CD4-positive, alpha-beta T cell (primary cell): Measurements from ENCODE around the gene KCNH1. TPM values are rescaled to one million over a fixed set of nuclear protein-coding genes. Genes with fewer than 3 reads are reported as not detected.

ENCODE experiments used
- ATAC-seq: fragments of 200-7000 bp; cut with Tn5 transposase; one replicate; pipeline ENCODE4 v1.10.0; 2022; ENCODE audit warnings: mild to moderate bottlenecking; ENCODE audit not compliant: poor library complexity
- CTCF ChIA-PET: fragments of 350-600 bp; sonication (Branson Sonifier 250); formaldehyde crosslinking; loops from one replicate; lab custom pipeline; 2021; ENCODE audit warnings: antibody characterized with exemption, inconsistent platforms; lab: Charles Lee
- POLR2A ChIA-PET: fragments of 350-600 bp; sonication (Branson Sonifier 250); formaldehyde crosslinking; loops from one replicate; lab custom pipeline; 2021; ENCODE audit warnings: antibody characterized with exemption, inconsistent platforms; lab: Charles Lee
- DNase-seq, 14 experiments: peaks; one replicate each; pipeline ENCODE4 v3.0.0-alpha.2; 2013 to 2020; ENCODE audit warnings: mixed read lengths in 2 of 14
- H3K27ac ChIP-seq, 2 donors: one replicate each; pipeline versions ENCODE4 v1.5.1 to v1.7.0; 2013; ENCODE audit warnings: low read length in 2 of 2, low read depth in 1 of 2, mild to moderate bottlenecking in 1 of 2
- H3K27me3 ChIP-seq, 2 experiments: 1 replicate in 1 of 2; 2 replicates in 1 of 2; pipeline versions ENCODE4 v1.6.1 to v1.7.0; 2013; ENCODE audit warnings: low read length in 2 of 2, control low read depth in 1 of 2, mild to moderate bottlenecking in 1 of 2, moderate library complexity in 1 of 2; ENCODE audit not compliant: insufficient read depth in 2 of 2, control insufficient read depth in 1 of 2
- H3K36me3 ChIP-seq: one replicate; pipeline ENCODE4 v1.6.1; 2013; ENCODE audit warnings: low read length, control low read depth; ENCODE audit not compliant: insufficient read depth
- H3K4me1 ChIP-seq: one replicate; pipeline ENCODE4 v1.6.1; 2013; ENCODE audit warnings: low read length, control low read depth; ENCODE audit not compliant: insufficient read depth
- H3K4me3 ChIP-seq: one replicate; pipeline ENCODE4 v1.5.1; 2013; ENCODE audit warnings: mild to moderate bottlenecking, low read length, moderate library complexity
- H3K9me3 ChIP-seq, 2 experiments: 1 replicate in 1 of 2; 2 replicates in 1 of 2; pipeline versions ENCODE4 v1.6.1 to v1.7.0; 2013; ENCODE audit warnings: low read length in 2 of 2, mild to moderate bottlenecking in 2 of 2, control low read depth in 1 of 2, moderate library complexity in 1 of 2; ENCODE audit not compliant: control insufficient read depth in 1 of 2, insufficient read depth in 1 of 2
- H3K27ac Mint-ChIP-seq: one replicate; pipeline ENCODE4 v1.8.0; 2020; ENCODE audit warnings: mixed read lengths
- H3K27me3 Mint-ChIP-seq: one replicate; pipeline ENCODE4 v1.8.0; 2021; ENCODE audit warnings: mixed read lengths
- H3K36me3 Mint-ChIP-seq: one replicate; pipeline ENCODE4 v1.8.0; 2021; ENCODE audit warnings: low read depth, mixed read lengths
- H3K4me1 Mint-ChIP-seq: one replicate; pipeline ENCODE4 v1.8.0; 2021; ENCODE audit warnings: low read depth, mixed read lengths
- H3K4me3 Mint-ChIP-seq: one replicate; pipeline ENCODE4 v1.8.0; 2020; ENCODE audit warnings: mild to moderate bottlenecking, mixed read lengths
- H3K9me3 Mint-ChIP-seq: one replicate; pipeline ENCODE4 v1.8.0; 2020; ENCODE audit warnings: mixed read lengths
- intact Hi-C, 2 experiments: fragments of 100-400 bp; cut with DNase I in 1 of 2; cut with micrococcal nuclease in 1 of 2; formaldehyde crosslinking; loops; one replicate each; pipeline versions ENCODE4 v1.15.1 to v1.9.0; 2023 to 2025; cut with DNase I, micrococcal nuclease
- total RNA-seq, 174 experiments: library from RNA in 2 of 174; stranded (reverse) in 2 of 174; gene quantifications; one replicate each; pipeline ENCODE4 v1.2.3 and lab custom pipeline; 2021 to 2026
- TF ChIP-seq, protein P1 (sequence below): fragments of 200-600 bp; IDR thresholded peaks from one replicate; pipeline ENCODE4 v1.8.0; 2022; ENCODE audit warnings: antibody characterized with exemption, mild to moderate bottlenecking

The KCNH1 gene
- total RNA-seq, 2 experiments from 2014 or later = not detected

DNA sequence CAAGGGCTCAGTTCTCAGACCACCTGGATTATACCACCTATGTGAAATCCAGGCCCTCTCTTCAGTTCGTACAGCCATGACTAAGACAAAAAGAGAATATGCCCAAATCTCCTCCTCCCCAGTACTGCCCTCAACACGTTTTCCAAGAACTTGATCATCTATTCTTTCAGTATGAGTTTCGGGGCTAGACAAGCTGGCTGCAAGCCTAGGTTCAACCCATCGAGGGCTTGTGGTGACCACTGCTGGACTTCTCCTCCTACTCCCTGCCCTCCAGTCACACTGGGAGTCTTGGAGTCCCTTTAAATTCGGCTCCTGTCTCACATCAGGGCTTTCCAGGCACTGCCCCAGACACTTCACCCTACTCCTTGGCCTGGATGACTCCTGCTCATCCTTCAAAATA, 352.3 kb downstream of the KCNH1 start:
- ChIA-PET POLR2A (no interaction called here), CTCF (no interaction called here)
- no peaks in the 10 kb centered on the region for H3K4me1 ChIP-seq
- intact Hi-C loops = no loop called here
- ATAC-seq (no peak), DNase-seq (no peak)
- H3K27ac Mint-ChIP-seq = no peak overlapping the region
- no peaks in the 10 kb centered on the region for H3K4me1 Mint-ChIP-seq
- no peak overlapping the region for H3K4me3 Mint-ChIP-seq
- no peak overlapping the region for H3K27ac ChIP-seq
- H3K9me3 Mint-ChIP-seq = no peaks in the 10 kb centered on the region
- H3K4me3 ChIP-seq = no peak overlapping the region
- H3K36me3 Mint-ChIP-seq = no peaks in the 10 kb centered on the region
- H3K27me3 ChIP-seq = no peaks in the 10 kb centered on the region
- no peaks in the 10 kb centered on the region for H3K9me3 ChIP-seq
- H3K27me3 Mint-ChIP-seq = peaks cover 7% of the 10 kb centered on the region
- TF ChIP-seq, protein P1, sequence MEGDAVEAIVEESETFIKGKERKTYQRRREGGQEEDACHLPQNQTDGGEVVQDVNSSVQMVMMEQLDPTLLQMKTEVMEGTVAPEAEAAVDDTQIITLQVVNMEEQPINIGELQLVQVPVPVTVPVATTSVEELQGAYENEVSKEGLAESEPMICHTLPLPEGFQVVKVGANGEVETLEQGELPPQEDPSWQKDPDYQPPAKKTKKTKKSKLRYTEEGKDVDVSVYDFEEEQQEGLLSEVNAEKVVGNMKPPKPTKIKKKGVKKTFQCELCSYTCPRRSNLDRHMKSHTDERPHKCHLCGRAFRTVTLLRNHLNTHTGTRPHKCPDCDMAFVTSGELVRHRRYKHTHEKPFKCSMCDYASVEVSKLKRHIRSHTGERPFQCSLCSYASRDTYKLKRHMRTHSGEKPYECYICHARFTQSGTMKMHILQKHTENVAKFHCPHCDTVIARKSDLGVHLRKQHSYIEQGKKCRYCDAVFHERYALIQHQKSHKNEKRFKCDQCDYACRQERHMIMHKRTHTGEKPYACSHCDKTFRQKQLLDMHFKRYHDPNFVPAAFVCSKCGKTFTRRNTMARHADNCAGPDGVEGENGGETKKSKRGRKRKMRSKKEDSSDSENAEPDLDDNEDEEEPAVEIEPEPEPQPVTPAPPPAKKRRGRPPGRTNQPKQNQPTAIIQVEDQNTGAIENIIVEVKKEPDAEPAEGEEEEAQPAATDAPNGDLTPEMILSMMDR = no peak
- H3K36me3 ChIP-seq = no peaks in the 10 kb centered on the region

DNA sequence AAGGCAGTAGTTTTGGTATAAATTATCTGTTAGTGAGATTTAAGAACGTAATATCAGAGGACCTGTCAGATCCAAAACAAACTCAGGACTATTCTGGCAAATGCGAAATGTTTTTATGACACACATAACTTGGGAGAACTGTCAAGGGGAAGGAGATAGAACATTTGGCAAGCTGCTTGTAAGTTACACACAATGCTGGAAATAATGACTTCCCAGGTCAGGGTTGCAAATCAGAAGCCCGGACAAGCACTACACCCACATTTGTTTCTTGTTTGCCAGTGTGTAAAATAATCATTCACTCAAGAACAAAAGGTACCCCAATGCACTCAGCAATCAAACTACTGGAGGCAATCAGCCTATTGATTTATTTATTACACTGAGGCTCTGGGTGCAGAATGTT, 354.7 kb downstream of the KCNH1 start:
- Mint-ChIP-seq H3K27ac (no peak overlapping the region), H3K36me3 (no peaks in the 10 kb centered on the region), H3K9me3 (no peaks in the 10 kb centered on the region), H3K27me3 (peaks cover 12% of the 10 kb centered on the region), H3K4me1 (no peaks in the 10 kb centered on the region), H3K4me3 (no peak overlapping the region)
- CTCF ChIA-PET = no interaction called here
- Histone ChIP-seq H3K4me3 (no peak overlapping the region), H3K36me3 (no peaks in the 10 kb centered on the region), H3K4me1 (no peaks in the 10 kb centered on the region), H3K9me3 (no peaks in the 10 kb centered on the region), H3K27me3 (no peaks in the 10 kb centered on the region), H3K27ac (no peak overlapping the region)
- TF ChIP-seq, protein P1 = no peak
- no peak for DNase-seq
- no peak for ATAC-seq
- intact Hi-C loops = no loop called here
- POLR2A ChIA-PET = no interaction called here

DNA sequence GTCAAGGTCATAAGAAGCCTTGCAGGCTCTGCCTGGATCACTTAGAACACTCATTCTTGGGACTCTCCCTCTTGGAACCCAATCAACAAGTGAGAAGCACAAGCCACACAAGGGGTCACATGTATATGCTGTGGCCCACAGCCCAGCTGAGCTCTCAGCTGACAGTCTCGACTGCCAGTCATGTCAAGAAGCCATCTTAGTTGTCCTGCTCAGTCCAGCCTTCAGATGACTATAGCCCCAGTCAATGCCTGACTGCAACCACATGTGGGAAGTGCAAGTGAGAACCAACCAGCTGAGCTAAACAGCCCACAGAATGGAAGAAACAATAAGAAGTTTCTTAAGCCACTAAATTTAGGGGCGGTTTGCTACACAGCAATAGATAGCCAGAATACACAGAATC, 356.0 kb downstream of the KCNH1 start:
- CTCF ChIA-PET = interaction anchor here (0.7 kb wide), 2 partner anchors 19 to 106 kb away, joined by 3 read pairs; no protein-coding TSS in a partner anchor
- ATAC-seq = no peak
- TF ChIP-seq, protein P1 = no peak
- Histone ChIP-seq H3K4me3 (no peak overlapping the region), H3K36me3 (no peaks in the 10 kb centered on the region), H3K4me1 (no peaks in the 10 kb centered on the region), H3K27me3 (no peaks in the 10 kb centered on the region), H3K9me3 (no peaks in the 10 kb centered on the region), H3K27ac (no peak overlapping the region)
- no peak for DNase-seq
- POLR2A ChIA-PET = interaction anchor here (0.7 kb wide), 1 partner anchor 12 kb away, joined by 3 read pairs; no protein-coding TSS in a partner anchor
- Mint-ChIP-seq H3K27me3 (peaks cover 18% of the 10 kb centered on the region), H3K27ac (no peak overlapping the region), H3K4me3 (no peak overlapping the region), H3K4me1 (no peaks in the 10 kb centered on the region), H3K36me3 (no peaks in the 10 kb centered on the region), H3K9me3 (no peaks in the 10 kb centered on the region)
- intact Hi-C loops = no loop called here
